ENCODE results near the gene SLC44A3. TPM values are rescaled to one million over a fixed set of nuclear protein-coding genes. Genes with fewer than 3 reads are reported as not detected.

Gene SLC44A3
- total RNA-seq, 1 donor from 2014 or later, result 14.6 TPM

GRCh38 chr1:94912263-94913184 lies 92.4 kb downstream of the SLC44A3 start:
- no peak overlapping the region for H3K4me3 ChIP-seq (ENCODE audit: low read depth, low read length)
- DNase-seq (ENCODE audit: low read depth), result no peak
- H3K27me3 ChIP-seq (ENCODE audit: control insufficient read depth, insufficient read depth, low read length), result no peaks in the 10 kb centered on the region
- TF ChIP-seq, protein P1, sequence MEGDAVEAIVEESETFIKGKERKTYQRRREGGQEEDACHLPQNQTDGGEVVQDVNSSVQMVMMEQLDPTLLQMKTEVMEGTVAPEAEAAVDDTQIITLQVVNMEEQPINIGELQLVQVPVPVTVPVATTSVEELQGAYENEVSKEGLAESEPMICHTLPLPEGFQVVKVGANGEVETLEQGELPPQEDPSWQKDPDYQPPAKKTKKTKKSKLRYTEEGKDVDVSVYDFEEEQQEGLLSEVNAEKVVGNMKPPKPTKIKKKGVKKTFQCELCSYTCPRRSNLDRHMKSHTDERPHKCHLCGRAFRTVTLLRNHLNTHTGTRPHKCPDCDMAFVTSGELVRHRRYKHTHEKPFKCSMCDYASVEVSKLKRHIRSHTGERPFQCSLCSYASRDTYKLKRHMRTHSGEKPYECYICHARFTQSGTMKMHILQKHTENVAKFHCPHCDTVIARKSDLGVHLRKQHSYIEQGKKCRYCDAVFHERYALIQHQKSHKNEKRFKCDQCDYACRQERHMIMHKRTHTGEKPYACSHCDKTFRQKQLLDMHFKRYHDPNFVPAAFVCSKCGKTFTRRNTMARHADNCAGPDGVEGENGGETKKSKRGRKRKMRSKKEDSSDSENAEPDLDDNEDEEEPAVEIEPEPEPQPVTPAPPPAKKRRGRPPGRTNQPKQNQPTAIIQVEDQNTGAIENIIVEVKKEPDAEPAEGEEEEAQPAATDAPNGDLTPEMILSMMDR (IDR thresholded peaks at IDR 0.05; ENCODE audit: insufficient read depth, low read length, poor library complexity, severe bottlenecking), result no peak
- peaks cover 2% of the 10 kb centered on the region for H3K36me3 ChIP-seq (ENCODE audit: control insufficient read depth, insufficient read depth, low read length)

DNA sequence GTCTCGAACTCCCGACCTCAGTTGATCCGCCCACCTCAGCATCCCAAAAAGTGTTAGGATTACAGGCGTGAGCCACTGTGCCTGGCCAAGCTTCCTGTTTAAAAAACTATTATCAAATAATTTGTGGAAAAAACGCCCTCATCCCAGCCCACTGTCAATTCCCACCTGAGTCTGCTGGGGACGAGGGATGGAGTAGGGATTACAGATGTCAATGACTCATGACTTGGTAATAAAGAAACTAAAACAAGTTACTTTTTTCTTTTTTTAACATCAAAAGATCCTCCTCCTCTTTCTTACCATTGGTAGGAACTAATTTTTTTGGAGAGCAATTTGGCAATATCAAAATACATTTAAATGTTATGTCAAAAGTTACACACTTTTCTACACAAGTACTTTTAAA lies 97.1 kb downstream of the SLC44A3 start:
- DNase-seq (ENCODE audit: low read depth), result no peak
- TF ChIP-seq, protein P1 (IDR thresholded peaks at IDR 0.05; ENCODE audit: insufficient read depth, low read length, poor library complexity, severe bottlenecking), result no peak
- peaks cover 3% of the 10 kb centered on the region for H3K36me3 ChIP-seq (ENCODE audit: control insufficient read depth, insufficient read depth, low read length)

GRCh38 chr1:94919241-94920030 lies 99.3 kb downstream of the SLC44A3 start:
- Histone ChIP-seq H3K36me3 (ENCODE audit: control insufficient read depth, insufficient read depth, low read length) (peaks cover 3% of the 10 kb centered on the region), H3K27me3 (ENCODE audit: control insufficient read depth, insufficient read depth, low read length) (no peaks in the 10 kb centered on the region), H3K4me3 (ENCODE audit: low read depth, low read length) (no peak overlapping the region)
- DNase-seq (ENCODE audit: low read depth), result no peak
- TF ChIP-seq, protein P1 (IDR thresholded peaks at IDR 0.05; ENCODE audit: insufficient read depth, low read length, poor library complexity, severe bottlenecking), result no peak

More for the DNA sequence above, 97.1 kb downstream of the SLC44A3 start:
- Histone ChIP-seq H3K4me3 (ENCODE audit: low read depth, low read length) (no peak overlapping the region), H3K27me3 (ENCODE audit: control insufficient read depth, insufficient read depth, low read length) (no peaks in the 10 kb centered on the region)

GRCh38 chr1:94920061-94920460 lies 99.9 kb downstream of the SLC44A3 start:
- DNase-seq (ENCODE audit: low read depth), result no peak
- TF ChIP-seq, protein P1 (IDR thresholded peaks at IDR 0.05; ENCODE audit: insufficient read depth, low read length, poor library complexity, severe bottlenecking), result no peak
- no peak overlapping the region for H3K4me3 ChIP-seq (ENCODE audit: low read depth, low read length)
- H3K36me3 ChIP-seq (ENCODE audit: control insufficient read depth, insufficient read depth, low read length), result peaks cover 3% of the 10 kb centered on the region
- no peaks in the 10 kb centered on the region for H3K27me3 ChIP-seq (ENCODE audit: control insufficient read depth, insufficient read depth, low read length)

- DNase-seq (ENCODE audit: low read depth), result no peak
- Histone ChIP-seq H3K4me3 (ENCODE audit: low read depth, low read length) (no peak overlapping the region), H3K27me3 (ENCODE audit: control insufficient read depth, insufficient read depth, low read length) (no peaks in the 10 kb centered on the region), H3K36me3 (ENCODE audit: control insufficient read depth, insufficient read depth, low read length) (peaks cover 1% of the 10 kb centered on the region)
- TF ChIP-seq, protein P1 (IDR thresholded peaks at IDR 0.05; ENCODE audit: insufficient read depth, low read length, poor library complexity, severe bottlenecking), result no peak
Observed at GRCh38 chr1:94921977-94922376, 101.8 kb downstream of the SLC44A3 start.
